Mesothelial cell of epicardium (in vitro differentiated cells): ENCODE results near the gene STXBP5. TPM values are rescaled to one million over a fixed set of nuclear protein-coding genes. Genes with fewer than 3 reads are reported as not detected.

ENCODE experiments used
- DNase-seq, 2 experiments: peaks; one replicate each; pipeline ENCODE4 v3.0.0; 2021; ENCODE audit warnings: low spot score in 2 of 2; ENCODE audit not compliant: unreplicated experiment in 2 of 2
- H3K27ac Mint-ChIP-seq: 2 replicates; pipeline ENCODE4 v1.8.0; 2021; ENCODE audit warnings: mixed read lengths
- H3K27me3 Mint-ChIP-seq: 2 replicates; pipeline ENCODE4 v1.8.0; 2021; ENCODE audit warnings: low read depth, mixed read lengths
- H3K36me3 Mint-ChIP-seq: 2 replicates; pipeline ENCODE4 v1.8.0; 2021; ENCODE audit warnings: mixed read lengths
- H3K4me1 Mint-ChIP-seq: 2 replicates; pipeline ENCODE4 v1.8.0; 2021; ENCODE audit warnings: mixed read lengths
- H3K4me3 Mint-ChIP-seq: 2 replicates; pipeline ENCODE4 v1.8.0; 2021; ENCODE audit warnings: mild to moderate bottlenecking, moderate library complexity, mixed read lengths
- H3K9me3 Mint-ChIP-seq: 2 replicates; pipeline ENCODE4 v1.8.0; 2021; ENCODE audit warnings: mixed read lengths
- total RNA-seq: library from RNA; stranded (reverse); gene quantifications from 3 replicates; pipeline ENCODE4 v1.2.1, GENCODE V29; 2021
- TF ChIP-seq, protein P1 (sequence below): fragments of 200-600 bp; sonication (generic); IDR thresholded peaks from one replicate; pipeline ENCODE4 v1.5.0; 2021; ENCODE audit warnings: antibody characterized with exemption; ENCODE audit not compliant: unreplicated experiment

Gene STXBP5
- total RNA-seq, 1 donor from 2014 or later: 22.0 TPM

DNA sequence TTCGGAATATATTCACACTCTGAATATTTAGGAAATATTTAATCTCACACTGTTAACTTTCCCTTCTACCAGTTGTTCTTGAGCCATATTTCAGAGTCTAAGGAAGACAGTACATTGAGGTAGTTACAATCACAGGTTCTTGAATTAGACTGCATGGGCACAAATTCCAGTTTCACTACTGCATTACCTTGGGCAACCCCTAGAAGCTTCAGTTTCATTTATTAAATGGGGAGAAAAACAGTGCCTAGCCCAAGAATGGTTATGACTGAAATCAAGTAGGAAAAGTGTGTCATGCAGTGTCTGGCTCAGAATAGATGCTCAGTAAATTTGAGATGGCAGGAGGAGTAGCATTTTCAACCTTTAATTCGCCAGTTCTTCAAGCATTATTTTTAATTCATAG lies 179.8 kb downstream of the STXBP5 start:
- Mint-ChIP-seq H3K36me3 (peaks cover 35% of the 10 kb centered on the region), H3K27ac (no peak overlapping the region), H3K4me1 (peaks cover 6% of the 10 kb centered on the region), H3K4me3 (no peak overlapping the region), H3K9me3 (peaks cover 14% of the 10 kb centered on the region), H3K27me3 (no peaks in the 10 kb centered on the region)
- no peak for DNase-seq
- TF ChIP-seq, protein P1, sequence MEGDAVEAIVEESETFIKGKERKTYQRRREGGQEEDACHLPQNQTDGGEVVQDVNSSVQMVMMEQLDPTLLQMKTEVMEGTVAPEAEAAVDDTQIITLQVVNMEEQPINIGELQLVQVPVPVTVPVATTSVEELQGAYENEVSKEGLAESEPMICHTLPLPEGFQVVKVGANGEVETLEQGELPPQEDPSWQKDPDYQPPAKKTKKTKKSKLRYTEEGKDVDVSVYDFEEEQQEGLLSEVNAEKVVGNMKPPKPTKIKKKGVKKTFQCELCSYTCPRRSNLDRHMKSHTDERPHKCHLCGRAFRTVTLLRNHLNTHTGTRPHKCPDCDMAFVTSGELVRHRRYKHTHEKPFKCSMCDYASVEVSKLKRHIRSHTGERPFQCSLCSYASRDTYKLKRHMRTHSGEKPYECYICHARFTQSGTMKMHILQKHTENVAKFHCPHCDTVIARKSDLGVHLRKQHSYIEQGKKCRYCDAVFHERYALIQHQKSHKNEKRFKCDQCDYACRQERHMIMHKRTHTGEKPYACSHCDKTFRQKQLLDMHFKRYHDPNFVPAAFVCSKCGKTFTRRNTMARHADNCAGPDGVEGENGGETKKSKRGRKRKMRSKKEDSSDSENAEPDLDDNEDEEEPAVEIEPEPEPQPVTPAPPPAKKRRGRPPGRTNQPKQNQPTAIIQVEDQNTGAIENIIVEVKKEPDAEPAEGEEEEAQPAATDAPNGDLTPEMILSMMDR: no peak

DNA sequence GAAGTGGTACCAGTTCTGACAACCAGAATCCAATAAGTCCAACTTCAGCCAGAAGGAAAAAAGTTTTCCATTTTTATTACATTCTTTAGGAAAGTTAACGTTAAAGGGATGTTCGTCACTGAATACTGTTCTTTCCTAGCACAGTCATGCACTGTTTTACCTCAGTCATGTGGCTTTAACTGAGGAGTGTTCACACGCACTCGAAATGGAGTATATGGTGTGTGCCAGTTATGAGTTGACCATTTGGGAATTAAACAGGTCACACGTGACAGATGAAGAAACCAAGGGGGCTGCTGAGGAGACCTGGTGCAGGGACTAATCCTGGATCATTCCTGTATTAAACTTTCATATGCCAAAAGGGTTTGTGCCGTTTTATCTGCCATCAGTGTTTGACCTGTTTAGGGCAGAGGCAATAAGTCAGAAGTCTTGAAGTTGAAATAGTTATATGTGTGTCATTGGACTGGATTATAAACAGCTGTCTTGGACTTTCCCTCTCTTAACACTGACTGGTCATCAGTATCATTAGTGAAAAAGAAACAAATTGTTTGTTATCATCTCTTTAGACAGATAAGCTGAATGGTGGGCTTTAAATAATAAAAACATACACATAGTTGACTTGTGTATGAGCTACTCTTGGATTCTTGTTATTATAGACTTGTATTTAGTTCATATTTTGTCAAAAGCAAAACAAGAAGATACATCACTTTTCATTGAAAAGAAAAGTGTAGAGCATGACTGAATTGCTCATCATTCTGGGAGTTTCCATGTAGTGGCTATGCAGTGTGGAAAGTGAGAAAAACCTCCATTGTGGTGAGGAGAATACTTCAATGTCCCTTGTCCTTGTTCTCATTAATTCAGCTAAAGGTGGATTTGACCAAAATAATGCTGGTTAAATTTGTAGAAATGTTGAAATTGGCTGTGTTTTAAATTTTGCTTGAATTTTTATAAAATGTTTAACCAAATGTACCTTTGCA lies 180.8 kb downstream of the STXBP5 start:
- peaks cover 10% of the 10 kb centered on the region for H3K9me3 Mint-ChIP-seq
- no peak overlapping the region for H3K4me3 Mint-ChIP-seq
- TF ChIP-seq, protein P1: no peak
- DNase-seq: no peak
- H3K36me3 Mint-ChIP-seq: peaks cover 28% of the 10 kb centered on the region
- H3K4me1 Mint-ChIP-seq: peaks cover 6% of the 10 kb centered on the region
- no peaks in the 10 kb centered on the region for H3K27me3 Mint-ChIP-seq
- H3K27ac Mint-ChIP-seq: no peak overlapping the region

DNA sequence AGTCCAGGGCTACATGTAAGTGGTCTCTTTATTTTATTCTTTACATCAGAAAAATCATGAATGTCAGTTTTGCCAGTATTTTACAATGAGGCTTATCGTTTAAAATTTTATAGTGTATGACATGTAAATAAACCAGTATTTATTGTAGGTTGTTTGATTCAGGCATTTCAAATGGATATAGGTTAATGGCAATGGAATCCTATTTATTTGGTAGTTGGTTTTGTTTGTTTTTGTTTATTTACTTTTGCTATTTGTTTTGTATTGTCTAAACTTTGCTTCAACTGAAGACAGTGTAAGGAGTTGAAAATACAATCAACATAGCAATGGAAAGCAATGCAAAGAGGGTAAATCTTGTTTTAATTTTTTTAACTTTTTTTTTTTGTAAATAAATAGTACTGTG lies 185.2 kb downstream of the STXBP5 start:
- H3K27me3 Mint-ChIP-seq: no peaks in the 10 kb centered on the region
- H3K4me3 Mint-ChIP-seq: no peak overlapping the region
- DNase-seq: no peak
- no peaks in the 10 kb centered on the region for H3K9me3 Mint-ChIP-seq
- TF ChIP-seq, protein P1: no peak
- H3K4me1 Mint-ChIP-seq: peaks cover 9% of the 10 kb centered on the region
- H3K27ac Mint-ChIP-seq: no peak overlapping the region
- peaks cover 5% of the 10 kb centered on the region for H3K36me3 Mint-ChIP-seq

DNA sequence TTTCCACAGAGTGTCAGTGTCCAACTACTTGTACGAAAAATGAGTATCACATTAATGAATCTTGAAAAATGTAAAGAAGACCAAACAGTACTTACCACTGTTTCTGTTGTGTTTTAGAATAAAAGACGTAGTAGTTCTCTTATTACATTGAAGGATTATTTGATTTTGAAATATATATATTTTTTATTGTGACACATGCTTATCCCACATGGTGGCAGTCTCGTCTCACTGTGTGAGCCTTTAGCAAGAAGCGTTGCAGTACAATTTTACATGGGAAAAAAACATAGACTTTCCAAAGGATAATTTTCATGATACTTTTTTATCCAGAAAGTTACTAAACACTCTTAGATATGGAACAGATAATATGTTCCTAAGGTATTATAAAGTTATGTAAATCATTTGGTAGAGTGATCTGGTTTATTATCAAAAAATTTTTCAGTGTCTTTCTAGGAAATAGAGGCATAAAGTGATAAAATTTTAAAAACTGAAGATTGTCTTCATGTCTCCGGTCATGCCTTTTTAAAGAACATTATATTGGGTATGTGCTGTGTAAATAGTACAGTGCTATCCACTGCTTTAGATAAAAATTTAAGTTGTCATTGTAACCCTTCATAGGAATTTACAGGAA lies 186.8 kb downstream of the STXBP5 start:
- no peak for DNase-seq
- H3K36me3 Mint-ChIP-seq: no peaks in the 10 kb centered on the region
- H3K27me3 Mint-ChIP-seq: no peaks in the 10 kb centered on the region
- H3K9me3 Mint-ChIP-seq: no peaks in the 10 kb centered on the region
- no peak overlapping the region for H3K27ac Mint-ChIP-seq
- no peak overlapping the region for H3K4me3 Mint-ChIP-seq
- peaks cover 10% of the 10 kb centered on the region for H3K4me1 Mint-ChIP-seq
- TF ChIP-seq, protein P1: peak; percentile 35

DNA sequence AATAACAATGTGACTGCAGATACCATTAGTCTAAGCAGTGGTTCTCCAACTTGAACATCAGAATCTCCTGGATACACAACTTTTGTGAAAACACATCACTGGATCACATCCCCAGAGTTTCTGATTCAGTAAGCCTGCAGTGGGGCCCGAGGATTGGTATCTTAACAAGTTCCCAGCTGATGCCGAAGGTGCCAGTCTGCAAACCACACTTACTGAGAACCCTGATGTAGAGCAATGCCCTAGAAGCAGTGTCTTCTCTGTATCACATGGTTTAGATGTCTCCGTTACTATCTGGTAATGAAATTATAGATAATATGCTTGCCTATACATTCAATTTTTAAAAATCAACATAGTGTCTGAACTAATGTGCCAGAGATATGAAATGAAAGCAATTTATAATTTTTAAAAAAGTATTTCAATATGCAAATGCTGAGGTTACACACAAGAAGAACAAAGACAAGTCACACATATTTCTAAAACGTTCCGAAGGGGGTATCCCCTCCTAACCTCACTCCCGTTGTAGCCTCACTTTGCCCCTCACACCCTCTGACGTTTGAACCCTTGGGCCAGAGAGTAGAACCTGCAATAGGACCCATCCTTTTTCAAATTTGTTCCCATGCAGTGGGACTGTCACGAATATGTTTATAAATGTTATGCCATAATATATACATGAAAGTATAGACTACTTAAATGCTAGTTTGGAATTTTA lies 188.9 kb downstream of the STXBP5 start:
- no peak for DNase-seq
- H3K4me3 Mint-ChIP-seq: no peak overlapping the region
- peaks cover 11% of the 10 kb centered on the region for H3K4me1 Mint-ChIP-seq
- no peaks in the 10 kb centered on the region for H3K9me3 Mint-ChIP-seq
- no peaks in the 10 kb centered on the region for H3K27me3 Mint-ChIP-seq
- H3K36me3 Mint-ChIP-seq: no peaks in the 10 kb centered on the region
- H3K27ac Mint-ChIP-seq: no peak overlapping the region
- TF ChIP-seq, protein P1: no peak
